HCT116 (cell line): ENCODE results near the gene PRELID2. TPM values are rescaled to one million over a fixed set of nuclear protein-coding genes. Genes with fewer than 3 reads are reported as not detected.

Source experiments
- ATAC-seq: fragments of 200-7000 bp; cut with Tn5 transposase; 2 replicates; pipeline ENCODE4 v1.9.1; 2020; ENCODE audit warnings: mild to moderate bottlenecking, moderate library complexity
- BruUV-seq: library from RNA; stranded (reverse); fragments of 400-500 nt; replicated peaks from 2 replicates; lab custom pipeline; 2021; lab: Mats Ljungman, UMichigan
- CTCF ChIA-PET: fragments of 300-600 bp; sonication (Branson Sonifier 250); formaldehyde crosslinking; loops from one replicate; lab custom pipeline; 2021; ENCODE audit warnings: antibody characterized with exemption; lab: Charles Lee
- POLR2A ChIA-PET: fragments of 300-600, 350-600 bp; sonication (Branson Sonifier 250); formaldehyde crosslinking; loops from one replicate; lab custom pipeline; 2021; ENCODE audit warnings: antibody characterized with exemption; lab: Charles Lee
- RAD21 ChIA-PET, 2 experiments: fragments of 300-600 bp; sonication (Branson Sonifier 250); formaldehyde crosslinking; loops; one replicate each; lab custom pipeline; 2023; ENCODE audit warnings: low total read pairs in 2 of 2; ENCODE audit not compliant: uncharacterized antibody in 2 of 2, unreplicated experiment in 2 of 2, low non-redundant PET in 1 of 2; lab: Charles Lee
- DNase-seq: peaks from one replicate; pipeline ENCODE4 v3.0.0-alpha.2; 2010; ENCODE audit warnings: low read depth, low spot score
- H2AFZ ChIP-seq: fragments of 200-600 bp; shearing (Covaris generic), sonication (generic); 2 replicates; pipeline ENCODE4 v1.6.1; 2017; ENCODE audit warnings: low read depth, mixed run types, mixed read lengths, antibody characterized with exemption, low read length; ENCODE audit not compliant: poor library complexity, severe bottlenecking
- H3K27ac ChIP-seq: 2 replicates; pipeline ENCODE4 v1.5.1; 2012; ENCODE audit warnings: low read depth, low read length
- H3K27me3 ChIP-seq: fragments of 200-600 bp; sonication (generic); 2 replicates; pipeline ENCODE4 v1.6.1; 2016; ENCODE audit warnings: mixed run types, low read length, mixed read lengths; ENCODE audit not compliant: insufficient read depth
- H3K36me3 ChIP-seq, 2 experiments: fragments of 200-500 bp in 1 of 2; fragments of 200-600 bp in 1 of 2; sonication (Bioruptor generic) in 1 of 2; sonication (generic) in 1 of 2; 2 replicates each; pipeline versions ENCODE4 v1.5.1 to v1.6.1; 2014 to 2016; ENCODE audit warnings: low read length in 2 of 2, inconsistent platforms in 1 of 2, mixed read lengths in 1 of 2, mixed run types in 1 of 2; ENCODE audit not compliant: insufficient read depth in 2 of 2, control insufficient read depth in 1 of 2
- H3K4me1 ChIP-seq, 2 experiments: fragments of 200-600 bp in 1 of 2; sonication (generic) in 1 of 2; 2 replicates each; pipeline versions ENCODE4 v1.5.1 to v1.6.1; 2012 to 2017; ENCODE audit warnings: low read length in 2 of 2, inconsistent platforms in 1 of 2, mild to moderate bottlenecking in 1 of 2, mixed read lengths in 1 of 2, mixed run types in 1 of 2, moderate library complexity in 1 of 2; ENCODE audit not compliant: insufficient read depth in 2 of 2, control insufficient read depth in 1 of 2
- H3K4me2 ChIP-seq: fragments of 200-600 bp; sonication (generic); 2 replicates; pipeline ENCODE4 v1.6.1; 2017; ENCODE audit warnings: mixed run types, low read length, mixed read lengths
- H3K4me3 ChIP-seq, 2 experiments: fragments of 200-600 bp in 1 of 2; sonication (generic) in 1 of 2; replicated peaks in 1 of 2; 2 replicates each; pipeline ENCODE4 v1.5.1; 2011 to 2016; ENCODE audit warnings: low read length in 2 of 2, control low read depth in 1 of 2, low read depth in 1 of 2, mild to moderate bottlenecking in 1 of 2, mixed read lengths in 1 of 2, mixed run types in 1 of 2
- H3K79me2 ChIP-seq: fragments of 200-600 bp; sonication (generic); 2 replicates; pipeline ENCODE4 v1.6.1; 2017; ENCODE audit warnings: mild to moderate bottlenecking, mixed run types, low read length, moderate library complexity, mixed read lengths; ENCODE audit not compliant: insufficient read depth
- H3K9ac ChIP-seq: fragments of 200-600 bp; sonication (generic); 2 replicates; pipeline ENCODE4 v1.6.1; 2016; ENCODE audit warnings: low read length, mixed read lengths
- H3K9me2 ChIP-seq: fragments of 200-600 bp; sonication (generic), shearing (Covaris generic); 2 replicates; pipeline ENCODE4 v1.6.1; 2017; ENCODE audit warnings: mixed run types, mild to moderate bottlenecking, moderate library complexity; ENCODE audit not compliant: insufficient read depth
- H3K9me3 ChIP-seq, 2 experiments: fragments of 200-500 bp in 1 of 2; fragments of 200-600 bp in 1 of 2; sonication (Bioruptor generic) in 1 of 2; sonication (generic) in 1 of 2; 2 replicates each; pipeline ENCODE4 v1.6.1; 2014 to 2017; ENCODE audit warnings: low read length in 2 of 2, mixed read lengths in 2 of 2, inconsistent platforms in 1 of 2, low read depth in 1 of 2, mild to moderate bottlenecking in 1 of 2, mixed run types in 1 of 2, moderate library complexity in 1 of 2; ENCODE audit not compliant: control insufficient read depth in 1 of 2, insufficient read depth in 1 of 2
- H4K20me1 ChIP-seq: fragments of 200-600 bp; sonication (generic), shearing (Covaris generic); 2 replicates; pipeline ENCODE4 v1.6.1; 2017; ENCODE audit warnings: mixed run types, mild to moderate bottlenecking, moderate library complexity; ENCODE audit not compliant: insufficient read depth
- CBX3 ChIP-seq: IDR thresholded peaks from 2 replicates; pipeline ENCODE4 v1.6.1; 2012; ENCODE audit warnings: low read depth
- CEBPB ChIP-seq: IDR thresholded peaks from 2 replicates; pipeline ENCODE4 v1.6.1; 2012; ENCODE audit warnings: low read depth
- EGR1 ChIP-seq: IDR thresholded peaks from 2 replicates; pipeline ENCODE4 v1.6.1; 2012; ENCODE audit warnings: low read depth
- ELF1 ChIP-seq: IDR thresholded peaks from 2 replicates; pipeline ENCODE4 v1.6.1; 2012; ENCODE audit warnings: low read depth, borderline replicate concordance
- EZH2 ChIP-seq: fragments of 200-600 bp; sonication (generic); IDR thresholded peaks from 2 replicates; pipeline ENCODE4 v1.6.1; 2017; ENCODE audit warnings: antibody characterized with exemption, mixed run types
- FOSL1 ChIP-seq: IDR thresholded peaks from 2 replicates; pipeline ENCODE4 v1.6.1; 2012; ENCODE audit warnings: low read depth
- JUND ChIP-seq: IDR thresholded peaks from 2 replicates; pipeline ENCODE4 v1.6.1; 2012
- POLR2A ChIP-seq: IDR thresholded peaks from 2 replicates; pipeline ENCODE4 v1.7.0; 2011; ENCODE audit warnings: borderline replicate concordance; ENCODE audit not compliant: insufficient read depth, insufficient read length; ENCODE audit errors: extremely low read depth
- POLR2AphosphoS5 ChIP-seq: IDR thresholded peaks from 2 replicates; pipeline ENCODE4 v1.6.1; 2011; ENCODE audit warnings: mild to moderate bottlenecking, low read depth, low read length, moderate library complexity
- RAD21 ChIP-seq: IDR thresholded peaks from 2 replicates; pipeline ENCODE4 v1.6.1; 2012; ENCODE audit warnings: low read depth, mild to moderate bottlenecking
- SIN3A ChIP-seq: IDR thresholded peaks from 2 replicates; pipeline ENCODE4 v1.6.1; 2012; ENCODE audit warnings: low read depth
- SP1 ChIP-seq: IDR thresholded peaks from 2 replicates; pipeline ENCODE4 v1.6.1; 2012; ENCODE audit warnings: low read depth
- YY1 ChIP-seq: IDR thresholded peaks from 2 replicates; pipeline ENCODE4 v1.6.1; 2011; ENCODE audit warnings: low read length, low read depth, moderate library complexity, mild to moderate bottlenecking; ENCODE audit not compliant: insufficient replicate concordance; ENCODE audit errors: extremely low read depth
- ZFX ChIP-seq: fragments of 450-650 bp; IDR thresholded peaks from 2 replicates; pipeline ENCODE4 v1.6.1; 2017
- intact Hi-C: fragments of 100-400 bp; cut with micrococcal nuclease; formaldehyde crosslinking; loops from 2 replicates; pipeline ENCODE4 v1.10.0; 2022
- total RNA-seq: library from RNA; stranded (reverse); gene quantifications from one replicate; pipeline ENCODE4 v1.2.1, GENCODE V29; 2021; ENCODE audit not compliant: unreplicated experiment
- TF ChIP-seq, protein P1 (sequence below): IDR thresholded peaks from 2 replicates; pipeline ENCODE4 v1.6.1; 2012
- TF ChIP-seq, protein P2 (sequence below): IDR thresholded peaks from 2 replicates; pipeline ENCODE4 v1.6.1; 2012

Gene PRELID2
- total RNA-seq, 1 experiment from 2014 or later = 20.1 TPM

GRCh38 chr5:145848854-145849253, 13.7 kb upstream of the PRELID2 start:
- TF ChIP-seq, protein P1, sequence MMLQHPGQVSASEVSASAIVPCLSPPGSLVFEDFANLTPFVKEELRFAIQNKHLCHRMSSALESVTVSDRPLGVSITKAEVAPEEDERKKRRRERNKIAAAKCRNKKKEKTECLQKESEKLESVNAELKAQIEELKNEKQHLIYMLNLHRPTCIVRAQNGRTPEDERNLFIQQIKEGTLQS = no peak
- TF ChIP-seq ELF1 (no peak), JUND (peak; percentile 50; the same call in 1 of the 2 replicates), RAD21 (no peak), YY1 (no peak), EZH2 (no peak), POLR2A (no peak), ZFX (no peak), CBX3 (no peak), POLR2AphosphoS5 (no peak), SP1 (0 out of 2 replicates have a peak, but pooled peaks have one; percentile 38), CEBPB (no peak), SIN3A (no peak), FOSL1 (peak; percentile 63), EGR1 (no peak)
- TF ChIP-seq, protein P2, sequence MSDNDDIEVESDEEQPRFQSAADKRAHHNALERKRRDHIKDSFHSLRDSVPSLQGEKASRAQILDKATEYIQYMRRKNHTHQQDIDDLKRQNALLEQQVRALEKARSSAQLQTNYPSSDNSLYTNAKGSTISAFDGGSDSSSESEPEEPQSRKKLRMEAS = no peak; the same call in 1 of the 2 replicates
- Histone ChIP-seq H3K27me3 (no peaks in the 10 kb centered on the region), H3K36me3 (no peaks in the 10 kb centered on the region), H3K9me3 (no peaks in the 10 kb centered on the region), H3K4me2 (peak overlapping the region; percentile 49), H4K20me1 (no peaks in the 10 kb centered on the region), H3K4me3 (peak overlapping the region in 1 of 2 experiments; percentile 3; a peak in 1 of 4 replicates), H3K9ac (no peak overlapping the region), H2AFZ (peak overlapping the region; percentile 87), H3K4me1 (peaks cover 0 to 32% of the 10 kb centered on the region in 2 experiments; a peak in 2 of 4 replicates), H3K27ac (no peak overlapping the region), H3K9me2 (no peaks in the 10 kb centered on the region), H3K79me2 (no peaks in the 10 kb centered on the region)
- intact Hi-C loops = no loop called here
- BruUV-seq = no TSS peak
- ChIA-PET POLR2A (no interaction called here), CTCF (interaction anchor here (0.7 to 1.1 kb wide), 2 partner anchors 23 to 39 kb away, joined by 3 to 5 read pairs; no protein-coding TSS in a partner anchor), RAD21 (interaction anchor here in 1 of 2 experiments (1.7 kb wide), 1 partner anchor 14 kb away, joined by 3 read pairs; the partner anchor contains the start of gene PRELID2)
- ATAC-seq (peak; percentile 59), DNase-seq (peak; percentile 50)
